COLO668 (cell line): ENCODE results near the gene NOD1.
A peak's percentile ranks its signal among the peaks of the same experiment; 100 is the strongest.
"Not testable (repeated sequence)": the region's sequence is repeated elsewhere in the genome, so short reads cannot be mapped to it uniquely, and the experiment has no call there.

Experiments
- DNase-seq: peaks from one replicate; lab custom pipeline; 2025; ENCODE audit not compliant: unreplicated experiment; lab: John Stamatoyannopoulos, UW

The NOD1 gene

GRCh38 chr7:30478349-30479201 lies at the start of gene NOD1:
NOD1 (minus strand) TSS chr7:30478784; CDS start chr7:30456921, 21,863 bp downstream.
- DNase-seq = peak; percentile 94

DNA sequence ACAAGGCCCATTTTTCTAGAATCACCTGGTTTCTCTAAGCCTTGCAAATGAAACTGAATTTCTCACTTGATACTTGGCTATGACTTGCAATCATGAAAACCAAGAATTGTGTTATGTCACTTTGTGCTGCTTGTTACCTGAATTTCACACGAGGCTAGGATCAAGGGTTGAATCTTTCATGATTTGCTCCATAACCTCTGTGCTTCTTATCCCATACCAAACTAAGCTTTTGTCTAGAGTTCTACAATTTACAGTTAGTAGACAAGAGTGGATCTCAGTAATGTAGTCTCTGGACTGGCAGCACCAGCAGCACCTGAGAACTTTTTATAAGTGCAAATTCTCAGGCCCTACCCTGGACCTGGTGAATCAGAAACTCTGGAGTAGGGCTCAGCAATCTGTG lies 48.7 kb upstream of the NOD1 start:
- DNase-seq = not testable (repeated sequence)

DNA sequence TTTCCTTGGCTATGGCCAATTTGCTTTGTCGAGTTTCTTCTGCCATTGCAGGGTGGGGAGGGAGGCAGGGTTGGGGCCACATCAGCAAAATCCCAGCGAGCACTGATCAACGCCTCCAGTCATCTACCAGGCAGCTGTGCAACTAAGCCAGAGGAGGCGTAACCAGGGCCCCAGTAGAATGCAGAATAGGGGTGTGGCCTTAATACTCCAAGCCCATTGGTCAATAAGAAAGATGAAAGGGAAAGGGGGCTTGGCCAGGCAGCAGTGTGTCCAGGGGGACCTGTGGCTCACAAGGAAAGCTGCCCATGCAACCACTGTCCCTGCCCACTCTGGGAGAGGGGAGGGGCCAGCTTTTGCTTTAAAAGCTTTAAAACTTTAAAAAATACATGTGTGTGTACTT lies 47.6 kb upstream of the NOD1 start:
- no peak for DNase-seq

DNA sequence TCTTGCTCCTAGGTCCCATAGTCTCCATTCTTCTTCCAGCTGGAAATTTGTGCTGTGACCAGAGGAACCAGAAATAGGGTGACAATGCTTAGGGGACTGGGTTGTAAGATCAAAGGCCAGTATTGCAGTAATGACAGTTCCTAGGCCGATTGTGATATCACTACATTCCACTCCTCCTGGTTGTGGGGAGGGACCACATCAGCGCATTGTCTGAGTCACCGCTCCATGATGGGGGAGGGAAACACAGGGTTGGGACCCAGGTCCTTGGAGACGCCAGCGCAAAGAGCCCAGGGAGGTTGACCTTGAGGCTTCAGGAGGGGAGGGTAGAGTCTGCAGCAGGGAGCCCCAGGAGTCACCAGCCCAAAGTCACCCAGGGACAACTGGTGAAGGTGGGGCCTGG lies 46.8 kb upstream of the NOD1 start:
- DNase-seq = no peak

DNA sequence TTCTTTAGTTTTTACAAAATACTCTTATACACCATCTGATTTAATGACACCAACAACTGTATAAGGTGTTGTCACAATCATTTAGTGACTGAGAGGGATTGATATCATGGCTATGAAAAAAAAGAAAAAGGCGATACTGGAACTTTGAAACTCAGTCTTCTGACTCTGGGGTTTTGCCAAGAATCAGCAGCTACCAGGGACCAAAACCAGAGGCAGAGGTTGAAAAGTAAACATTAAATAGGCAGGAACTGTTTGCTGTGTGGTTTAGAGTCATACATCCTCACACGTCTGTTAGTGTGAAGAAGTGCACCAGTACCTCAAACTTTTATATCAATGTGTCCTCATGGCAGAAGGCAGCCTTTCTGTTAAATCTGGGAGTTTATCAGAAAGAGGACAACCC lies 46.0 kb upstream of the NOD1 start:
- DNase-seq = no peak

DNA sequence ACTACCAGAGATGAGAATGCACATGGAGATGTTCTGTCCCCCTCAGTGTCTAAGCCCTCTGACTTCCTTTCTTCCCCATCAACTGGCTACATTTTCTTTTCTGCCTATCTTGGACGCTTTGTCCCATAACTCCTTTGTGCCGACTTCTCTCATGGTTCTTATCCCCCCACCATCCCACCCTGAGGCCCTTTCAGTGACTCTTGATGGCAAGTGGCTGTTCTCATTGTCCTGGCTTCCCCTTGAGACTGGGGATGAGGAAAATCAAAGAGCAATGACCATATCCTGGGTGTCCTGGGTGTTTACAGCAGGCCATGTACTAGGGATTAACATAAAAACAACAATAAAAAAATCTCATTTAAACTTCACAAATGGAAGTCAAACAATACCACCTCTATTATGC lies 44.9 kb upstream of the NOD1 start:
- no peak for DNase-seq

GRCh38 chr7:30522159-30522558 lies 43.6 kb upstream of the NOD1 start:
- DNase-seq = no peak

DNA sequence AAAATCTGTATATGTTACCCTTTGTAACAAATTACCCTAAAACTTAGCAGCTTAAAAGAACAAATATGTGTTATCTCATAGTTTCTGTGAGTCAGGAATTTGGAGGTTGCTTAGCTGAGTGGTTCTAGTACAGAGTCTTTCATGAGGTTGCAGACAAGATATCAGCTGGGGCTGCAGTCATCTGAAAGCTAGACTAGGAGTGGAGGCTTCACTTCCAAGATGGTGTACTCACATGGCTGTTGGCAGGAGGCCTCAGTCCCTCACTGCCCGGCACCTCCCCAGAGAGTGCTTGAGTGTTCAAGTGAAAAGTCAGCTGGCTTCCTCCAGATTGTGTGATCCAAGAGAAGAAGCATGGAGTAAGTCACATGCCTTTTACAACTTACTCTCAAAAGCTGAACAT lies 42.9 kb upstream of the NOD1 start:
- no peak for DNase-seq

- DNase-seq = no peak
These were observed 40.5 kb upstream of the NOD1 start for GRCh38 chr7:30519122-30519521.

DNA sequence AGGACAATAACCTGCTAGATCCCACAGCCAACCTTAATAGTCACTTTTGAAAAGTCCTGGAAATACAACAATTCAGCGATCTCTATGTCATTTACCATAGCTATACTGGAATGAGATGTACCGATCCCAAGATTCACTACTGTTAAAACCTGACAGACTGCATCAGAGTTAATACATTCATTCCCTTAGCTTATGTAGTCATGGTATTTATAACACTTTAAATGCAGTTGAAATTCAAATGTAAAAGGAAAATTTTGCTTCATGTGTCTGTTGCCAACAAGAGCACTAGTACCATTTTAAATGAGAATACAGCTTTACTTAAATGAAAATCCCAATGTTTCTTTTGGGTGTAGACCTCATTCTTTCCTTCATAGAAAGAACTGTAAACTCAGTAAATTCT lies 37.2 kb upstream of the NOD1 start:
- DNase-seq = no peak

DNA sequence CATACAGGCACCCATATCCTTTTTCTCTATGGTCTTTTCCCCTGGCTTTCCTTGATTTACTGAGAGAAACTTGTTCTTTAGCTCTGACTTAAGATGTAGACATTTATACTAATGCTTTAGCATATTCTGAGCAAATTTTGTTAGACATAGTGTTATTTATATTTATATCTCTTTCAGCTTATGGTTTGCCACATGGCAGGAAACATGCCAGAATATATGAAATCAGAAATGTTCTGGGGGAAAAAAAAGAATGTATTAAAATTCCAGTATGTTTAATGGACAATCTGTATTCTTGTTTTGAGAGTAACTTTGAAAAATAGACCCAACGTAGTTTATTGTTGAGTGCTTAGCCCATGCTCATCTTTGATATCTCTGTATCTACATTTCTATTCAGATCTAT lies 36.2 kb upstream of the NOD1 start:
- DNase-seq = no peak

GRCh38 chr7:30514177-30514576 lies 35.6 kb upstream of the NOD1 start:
- DNase-seq = no peak

DNA sequence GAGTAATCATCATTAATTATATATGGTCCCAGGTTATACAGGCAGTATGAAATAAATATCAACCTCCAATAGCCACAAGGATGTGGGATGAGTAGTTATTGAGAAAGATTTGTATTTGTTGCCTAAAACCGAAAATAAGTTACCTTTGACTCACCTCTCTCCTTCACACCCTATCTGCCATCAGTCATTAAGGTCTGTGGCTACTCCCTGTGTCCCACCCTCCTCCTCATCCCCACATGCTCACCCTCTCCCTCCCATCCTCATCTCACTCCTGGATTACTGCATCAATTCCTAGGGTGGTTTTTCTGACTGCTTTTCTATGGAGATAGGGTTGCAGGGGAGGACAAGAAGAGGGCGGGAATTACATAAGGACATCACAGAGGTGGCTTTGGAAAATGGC lies 35.2 kb upstream of the NOD1 start:
- DNase-seq = no peak

- no peak for DNase-seq
These were observed 33.5 kb upstream of the NOD1 start for GRCh38 chr7:30511973-30512662.

DNA sequence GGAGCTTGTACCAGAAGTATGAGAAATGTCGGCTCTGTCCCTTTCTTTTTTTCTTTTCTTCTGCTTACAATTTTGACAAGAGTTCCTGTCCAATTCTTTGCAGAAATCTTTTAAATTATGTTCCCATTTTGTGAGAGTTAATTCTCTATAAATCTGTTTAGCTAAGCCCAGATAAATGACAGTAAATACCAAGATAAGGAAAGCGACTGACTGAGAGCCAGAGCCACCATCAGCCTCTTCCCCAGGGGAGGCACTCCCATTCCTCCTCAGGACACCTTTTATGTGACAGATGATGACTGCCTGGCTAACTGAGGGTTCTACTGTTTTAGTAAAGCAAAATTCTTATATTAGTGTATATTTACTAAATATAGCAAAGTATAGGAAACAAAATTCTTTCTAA lies 32.9 kb upstream of the NOD1 start:
- DNase-seq = no peak

DNA sequence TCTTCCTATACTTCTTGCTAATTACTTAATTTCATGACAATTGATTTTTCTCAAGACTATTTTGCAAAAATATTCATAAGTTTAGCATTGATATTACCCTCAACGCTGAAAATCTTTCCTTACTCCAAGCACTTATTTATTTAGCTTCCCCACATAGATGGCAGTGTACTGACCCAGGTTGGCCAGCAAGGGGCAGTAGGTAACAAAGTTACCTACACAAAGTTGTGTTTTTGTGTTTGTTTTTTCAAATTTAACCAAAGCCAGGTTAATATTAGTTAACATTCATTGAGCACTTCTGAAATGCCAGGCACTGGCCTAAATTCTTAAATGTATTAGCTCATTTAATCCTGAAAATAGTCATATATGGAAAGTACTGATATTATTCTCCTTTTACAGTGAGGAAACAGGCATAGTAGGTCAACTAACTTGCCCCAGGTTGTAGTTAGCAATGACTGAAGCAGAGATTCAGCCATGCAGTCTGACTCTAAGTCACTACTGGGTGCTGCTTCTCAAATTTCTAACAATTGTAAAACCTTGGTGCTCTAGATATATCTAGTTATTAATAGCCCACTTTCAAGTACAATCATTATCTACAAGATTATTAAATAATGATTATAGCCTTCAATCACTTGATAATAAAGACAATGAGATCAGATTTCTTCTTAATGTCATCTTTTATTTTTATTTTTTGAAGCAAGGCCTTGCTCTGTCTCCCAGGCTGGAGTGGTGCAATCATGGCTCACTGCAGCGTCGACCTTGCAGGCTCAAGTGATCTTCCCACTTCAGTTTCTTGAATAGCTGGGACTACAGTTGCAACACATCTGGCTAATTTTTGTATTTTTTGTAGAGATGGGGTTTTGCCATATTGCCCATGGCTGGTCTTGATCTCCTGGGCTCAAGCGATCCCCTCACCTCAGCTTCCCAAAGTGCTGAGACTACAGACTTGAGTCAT lies 31.8 kb upstream of the NOD1 start:
- DNase-seq = peak; percentile 40

DNA sequence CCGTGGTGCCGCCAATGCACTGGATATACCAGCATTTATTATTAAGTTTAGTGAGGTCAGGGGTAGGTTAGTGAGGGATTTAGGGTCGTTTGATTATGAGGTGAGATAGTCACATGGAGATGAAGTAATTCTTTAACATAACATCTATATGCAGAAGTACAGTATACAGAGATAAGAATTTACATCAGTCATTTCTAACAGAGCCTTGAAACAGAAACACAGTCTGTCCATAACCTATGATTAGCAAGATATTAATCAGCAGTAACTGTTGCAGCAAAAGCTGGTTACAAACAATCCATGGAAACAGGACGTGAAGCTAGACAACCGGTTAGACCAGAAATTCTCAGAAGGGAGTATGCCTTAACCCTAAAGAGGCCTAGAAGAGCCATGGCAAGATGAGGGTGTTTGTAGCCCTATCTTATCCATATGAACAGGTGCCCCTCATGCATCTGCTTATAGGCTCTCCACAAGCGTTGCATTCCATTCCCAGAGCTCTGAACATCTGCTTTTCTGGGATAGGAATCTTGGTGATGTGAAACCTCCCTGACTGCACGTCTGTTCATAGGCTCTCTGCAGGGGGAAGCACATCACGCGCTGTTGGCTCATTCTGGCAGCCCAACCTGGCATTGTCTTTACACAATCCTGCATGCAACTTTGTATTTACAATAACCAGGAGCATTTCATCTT lies 30.7 kb upstream of the NOD1 start:
- DNase-seq = not testable (repeated sequence)

- DNase-seq = not testable (repeated sequence)
These were observed 28.8 kb upstream of the NOD1 start for GRCh38 chr7:30507346-30507900.

GRCh38 chr7:30505174-30505697 lies 26.7 kb upstream of the NOD1 start:
- DNase-seq = no peak
